HEK293T (cell line): ENCODE measurements around the gene BAHCC1.

ENCODE experiments used
- CTBP1 ChIP-seq: fragments of 450-650 bp; IDR thresholded peaks from 2 replicates; pipeline ENCODE4 v1.6.1; 2016; ENCODE audit warnings: borderline replicate concordance
- ELF4 ChIP-seq: fragments of 450-650 bp; IDR thresholded peaks from 2 replicates; pipeline ENCODE4 v1.6.1; 2017; ENCODE audit warnings: antibody characterized with exemption
- FOXA1 ChIP-seq: fragments of 450-650 bp; IDR thresholded peaks from 2 replicates; pipeline ENCODE4 v1.6.1; 2016; ENCODE audit warnings: mild to moderate bottlenecking
- FOXK2 ChIP-seq: fragments of 450-650 bp; IDR thresholded peaks from 2 replicates; pipeline ENCODE4 v1.6.1; 2016; ENCODE audit warnings: mild to moderate bottlenecking
- FOXM1 ChIP-seq: fragments of 450-650 bp; IDR thresholded peaks from 2 replicates; pipeline ENCODE4 v1.6.1; 2017; ENCODE audit warnings: mild to moderate bottlenecking, borderline replicate concordance
- HDGF ChIP-seq: fragments of 450-650 bp; IDR thresholded peaks from 2 replicates; pipeline ENCODE4 v1.6.1; 2017; ENCODE audit warnings: antibody characterized with exemption, borderline replicate concordance
- LEF1 ChIP-seq: fragments of 450-650 bp; IDR thresholded peaks from 2 replicates; pipeline ENCODE4 v1.6.1; 2017; ENCODE audit warnings: mild to moderate bottlenecking, borderline replicate concordance
- SP1 ChIP-seq: fragments of 450-650 bp; IDR thresholded peaks from 2 replicates; pipeline ENCODE4 v1.6.1; 2017
- SUZ12 ChIP-seq: fragments of 450-650 bp; IDR thresholded peaks from 2 replicates; pipeline ENCODE4 v1.6.1; 2016; ENCODE audit warnings: mild to moderate bottlenecking

- TF ChIP-seq LEF1 (no peak), SUZ12 (no peak), FOXM1 (no peak), FOXK2 (no peak), SP1 (no peak), CTBP1 (no peak), ELF4 (no peak), HDGF (no peak), FOXA1 (no peak)
Measured at GRCh38 chr17:81513753-81514488, 118.7 kb downstream of the BAHCC1 start.
